Measurements from ENCODE around the gene ENTPD3. TPM values are rescaled to one million over a fixed set of nuclear protein-coding genes. Genes with fewer than 3 reads are reported as not detected.

Gene ENTPD3
- total RNA-seq, 4 donors from 2014 or later = 0.12 to 1.1 (median 0.56) TPM

DNA sequence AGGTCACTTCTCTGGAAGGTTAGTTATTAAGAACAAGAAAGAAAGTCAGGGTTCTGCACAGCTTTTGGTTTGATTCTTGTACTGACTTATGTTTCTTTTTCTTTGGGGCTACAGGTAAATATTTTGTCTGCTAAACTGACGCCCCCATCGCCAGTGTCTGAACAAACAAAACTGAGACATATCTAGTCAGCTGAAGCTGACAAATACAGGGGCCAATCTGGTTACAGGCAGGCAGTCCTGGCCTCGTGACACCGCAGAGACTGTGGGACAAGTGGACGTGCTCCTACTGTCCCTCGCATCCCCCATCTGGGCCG is 65.5 kb downstream of the ENTPD3 start:
- Histone ChIP-seq H3K27ac (peak overlapping the region; percentile 88 to 98 (median 94)), H3K4me3 (peak overlapping the region; percentile 68 to 91 (median 80)), H3K27me3 (no peaks in the 10 kb centered on the region), H3K4me1 (peaks cover 21 to 24% of the 10 kb centered on the region in 2 donors), H3K9me3 (no peaks in the 10 kb centered on the region), H3K36me3 (peaks cover 0 to 3% of the 10 kb centered on the region in 2 donors)
- DNase-seq = peak in 1 of 2 donors; percentile 38
- intact Hi-C loops (cut with DNase I; ENCODE audit: low total_unique reads) (loop anchor here (1.0 to 10.0 kb wide), 4 partner anchors 25 to 1642 kb away; partner anchors contain the start of genes CTNNB1, TRAK1 and ZNF619), in situ Hi-C loops (cut with MboI; ENCODE audit: low sequenced_read_pairs in 4 of 4) (loop anchor here in 2 of 4 donors (5.0 to 25.0 kb wide), 5 partner anchors 72 to 1265 kb away; partner anchors contain the start of genes SLC25A38 (in 1 of the 2), XIRP1 (in 1 of the 2) and ZNF621 (in 1 of the 2))
- TF ChIP-seq POLR2A (IDR thresholded peaks at IDR 0.05) = no peak
- TF ChIP-seq CTCF (IDR thresholded peaks at IDR 0.05 in 4 of 5, conservative IDR thresholded peaks at IDR 0.05 in 1 of 5) = no peak
- peak; percentile 16 to 25 for ATAC-seq

DNA sequence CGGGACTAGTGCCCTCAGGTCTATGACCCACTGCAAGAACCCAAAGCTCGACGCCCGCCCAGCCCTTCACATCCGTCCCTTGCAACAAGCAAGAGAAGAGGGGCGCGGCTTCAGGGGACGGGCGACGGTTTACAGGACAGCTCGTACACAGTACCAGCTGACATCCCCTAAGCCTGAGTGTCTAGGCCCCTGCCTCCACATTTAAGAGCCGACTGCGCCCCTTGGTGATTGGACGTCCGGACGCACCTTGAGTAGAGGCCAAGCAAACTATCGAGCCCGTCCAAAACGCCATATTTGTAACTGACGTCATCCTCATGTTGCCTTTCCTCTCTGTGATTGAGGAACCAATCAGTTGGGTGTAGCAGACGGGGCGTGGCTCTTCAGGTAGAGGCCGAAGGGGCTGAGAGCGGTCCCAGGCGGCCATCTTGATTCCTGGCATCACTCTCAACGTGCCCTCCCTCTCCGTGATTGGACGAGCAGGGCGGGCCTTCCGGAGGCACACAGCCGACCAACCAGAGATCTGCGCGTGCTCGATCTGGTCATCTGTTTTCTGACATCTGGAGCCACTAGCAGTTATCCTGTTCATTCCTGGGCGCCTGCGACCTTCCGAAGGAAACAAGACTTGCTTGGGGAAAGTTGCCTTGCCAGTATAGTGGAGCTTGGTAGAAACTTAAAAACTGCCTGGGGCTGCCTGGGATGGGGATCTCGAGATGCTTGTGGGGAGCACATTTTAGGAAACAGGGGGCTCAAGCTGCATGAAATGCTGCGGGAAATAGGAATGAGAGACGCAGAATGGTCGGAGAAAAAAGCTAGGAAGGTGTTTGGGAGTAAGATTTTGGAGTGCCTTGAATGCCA is 66.1 kb downstream of the ENTPD3 start:
- peaks cover 25 to 27% of the 10 kb centered on the region in 2 donors for H3K4me1 ChIP-seq
- intact Hi-C loops (cut with DNase I; ENCODE audit: low total_unique reads) (loop anchor here (1.0 to 10.0 kb wide), 8 partner anchors 24 to 1642 kb away; partner anchors contain the start of genes CTNNB1, TRAK1, ULK4 and ZNF619), in situ Hi-C loops (cut with MboI; ENCODE audit: low sequenced_read_pairs in 4 of 4) (loop anchor here in 2 of 4 donors (5.0 to 25.0 kb wide), 5 partner anchors 72 to 1266 kb away; partner anchors contain the start of genes SLC25A38 (in 1 of the 2), XIRP1 (in 1 of the 2) and ZNF621 (in 1 of the 2))
- ATAC-seq (peak; percentile 92 to 94), DNase-seq (peak; percentile 99)
- H3K9me3 ChIP-seq = no peaks in the 10 kb centered on the region
- H3K27ac ChIP-seq = peak overlapping the region; percentile 88 to 98 (median 94)
- no peaks in the 10 kb centered on the region for H3K27me3 ChIP-seq
- TF ChIP-seq POLR2A (IDR thresholded peaks at IDR 0.05) (peak; percentile 78 to 85), CTCF (IDR thresholded peaks at IDR 0.05 in 4 of 5, conservative IDR thresholded peaks at IDR 0.05 in 1 of 5) (no peak)
- H3K36me3 ChIP-seq = peaks cover 0 to 6% of the 10 kb centered on the region in 2 donors
- H3K4me3 ChIP-seq = peak overlapping the region; percentile 68 to 91 (median 80)

GRCh38 chr3:40453933-40454332 is 66.9 kb downstream of the ENTPD3 start:
- Histone ChIP-seq H3K27me3 (no peaks in the 10 kb centered on the region), H3K36me3 (peaks cover 0 to 14% of the 10 kb centered on the region in 2 donors), H3K4me3 (peak overlapping the region; percentile 61 to 91 (median 80)), H3K4me1 (peaks cover 33 to 36% of the 10 kb centered on the region in 2 donors), H3K27ac (peak overlapping the region; percentile 88 to 98 (median 94)), H3K9me3 (no peaks in the 10 kb centered on the region)
- DNase-seq (no peak), ATAC-seq (no peak)
- intact Hi-C loops (cut with DNase I; ENCODE audit: low total_unique reads) (loop anchor here (1.0 to 10.0 kb wide), 7 partner anchors 51 to 1641 kb away; partner anchors contain the start of genes CTNNB1, TRAK1, ULK4 and ZNF621), in situ Hi-C loops (cut with MboI; ENCODE audit: low sequenced_read_pairs in 4 of 4) (loop anchor here in 2 of 4 donors (5.0 to 25.0 kb wide), 5 partner anchors 71 to 1267 kb away; partner anchors contain the start of genes SLC25A38 (in 1 of the 2), XIRP1 (in 1 of the 2) and ZNF621 (in 1 of the 2))
- TF ChIP-seq POLR2A (IDR thresholded peaks at IDR 0.05) (no peak), CTCF (IDR thresholded peaks at IDR 0.05 in 4 of 5, conservative IDR thresholded peaks at IDR 0.05 in 1 of 5) (no peak)

GRCh38 chr3:40455328-40455727 is 68.3 kb downstream of the ENTPD3 start:
- in situ Hi-C loops (cut with MboI; ENCODE audit: low sequenced_read_pairs in 4 of 4) = loop anchor here in 2 of 4 donors (10.0 to 25.0 kb wide), 4 partner anchors 69 to 1268 kb away; partner anchors contain the start of genes SLC25A38 (in 1 of the 2), XIRP1 (in 1 of the 2) and ZNF621 (in 1 of the 2)
- intact Hi-C loops (cut with DNase I; ENCODE audit: low total_unique reads) = loop anchor here (5.0 to 10.0 kb wide), 3 partner anchors 739 to 1639 kb away; partner anchors contain the start of genes CTNNB1, RPSA and TRAK1
- no peak for ATAC-seq
- Histone ChIP-seq H3K27me3 (no peaks in the 10 kb centered on the region), H3K4me3 (no peak overlapping the region), H3K36me3 (peaks cover 0 to 28% of the 10 kb centered on the region in 2 donors), H3K9me3 (no peaks in the 10 kb centered on the region), H3K27ac (no peak overlapping the region), H3K4me1 (peaks cover 36% of the 10 kb centered on the region in 2 donors)
- TF ChIP-seq POLR2A (IDR thresholded peaks at IDR 0.05) = no peak
- TF ChIP-seq CTCF (IDR thresholded peaks at IDR 0.05 in 4 of 5, conservative IDR thresholded peaks at IDR 0.05 in 1 of 5) = no peak
- DNase-seq = no peak

Data from gastrocnemius medialis (tissue), 4 donors.